Upper lobe of right lung (tissue), 1 donor: ENCODE measurements around the gene COL24A1. TPM values are rescaled to one million over a fixed set of nuclear protein-coding genes. Genes with fewer than 3 reads are reported as not detected.
"Not testable (repeated sequence)": the region's sequence is repeated elsewhere in the genome, so short reads cannot be mapped to it uniquely, and the experiment has no call there.

Experiments
- ATAC-seq: fragments of 200-7000 bp; cut with Tn5 transposase; one replicate; pipeline ENCODE4 v1.9.1; 2020; ENCODE audit warnings: mild to moderate bottlenecking, moderate library complexity
- DNase-seq: peaks from one replicate; pipeline ENCODE4 v3.0.0-alpha.2; 2020
- H3K27ac ChIP-seq: fragments of 200-600 bp; one replicate; pipeline ENCODE4 v1.8.0; 2022
- H3K27me3 ChIP-seq: fragments of 200-600 bp; one replicate; pipeline ENCODE4 v1.8.0; 2022; ENCODE audit warnings: mild to moderate bottlenecking
- H3K36me3 ChIP-seq: fragments of 200-600 bp; one replicate; pipeline ENCODE4 v1.8.0; 2022
- H3K4me1 ChIP-seq: fragments of 200-600 bp; one replicate; pipeline ENCODE4 v1.8.0; 2022
- H3K4me3 ChIP-seq: fragments of 200-600 bp; one replicate; pipeline ENCODE4 v1.8.0; 2022; ENCODE audit warnings: mild to moderate bottlenecking
- H3K9me3 ChIP-seq: fragments of 200-600 bp; one replicate; pipeline ENCODE4 v1.8.0; 2022
- intact Hi-C: fragments of 100-400 bp; cut with DNase I; formaldehyde crosslinking; loops from one replicate; pipeline ENCODE4 v1.11.0; 2022
- total RNA-seq: library from RNA; stranded (reverse); fragmentation: NEBNext Ultra II Directional; extraction: Animal tissue kit (Norgen Biotek cat#: 25700); gene quantifications from one replicate; pipeline ENCODE4 v1.2.1, GENCODE V29; 2021
- TF ChIP-seq, protein P1 (sequence below): fragments of 200-600 bp; IDR thresholded peaks from one replicate; pipeline ENCODE4 v1.8.0; 2022; ENCODE audit warnings: antibody characterized with exemption
- donor health status: DM: no; HTN: yes; CAD: no; lungs with severe emphysema.

COL24A1 gene
- total RNA-seq, 1 donor from 2014 or later = 1.6 TPM

DNA sequence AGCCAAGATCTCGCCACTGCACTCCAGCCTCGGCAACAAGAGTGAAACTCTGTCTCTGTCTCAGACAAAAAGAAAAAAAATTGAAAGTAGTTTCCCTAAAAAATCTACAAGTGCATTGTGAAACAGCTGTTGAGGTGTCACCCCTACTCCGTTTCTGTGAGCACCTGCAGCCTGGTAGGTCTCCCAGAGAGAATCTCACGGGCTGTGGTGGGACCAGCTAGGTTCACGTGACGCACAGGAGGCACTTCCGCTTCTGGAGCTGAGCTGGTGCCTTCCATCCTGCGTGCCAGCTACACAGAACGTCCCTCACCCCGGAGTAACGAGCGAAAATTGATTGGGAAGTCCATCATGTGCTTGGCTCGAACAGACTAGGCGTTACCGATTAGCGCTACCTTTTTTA, 66.8 kb downstream of the COL24A1 start:
- Histone ChIP-seq H3K36me3 (no peaks in the 10 kb centered on the region), H3K4me1 (no peaks in the 10 kb centered on the region), H3K27me3 (no peaks in the 10 kb centered on the region), H3K9me3 (no peaks in the 10 kb centered on the region), H3K27ac (no peak overlapping the region), H3K4me3 (no peak overlapping the region)
- TF ChIP-seq, protein P1, sequence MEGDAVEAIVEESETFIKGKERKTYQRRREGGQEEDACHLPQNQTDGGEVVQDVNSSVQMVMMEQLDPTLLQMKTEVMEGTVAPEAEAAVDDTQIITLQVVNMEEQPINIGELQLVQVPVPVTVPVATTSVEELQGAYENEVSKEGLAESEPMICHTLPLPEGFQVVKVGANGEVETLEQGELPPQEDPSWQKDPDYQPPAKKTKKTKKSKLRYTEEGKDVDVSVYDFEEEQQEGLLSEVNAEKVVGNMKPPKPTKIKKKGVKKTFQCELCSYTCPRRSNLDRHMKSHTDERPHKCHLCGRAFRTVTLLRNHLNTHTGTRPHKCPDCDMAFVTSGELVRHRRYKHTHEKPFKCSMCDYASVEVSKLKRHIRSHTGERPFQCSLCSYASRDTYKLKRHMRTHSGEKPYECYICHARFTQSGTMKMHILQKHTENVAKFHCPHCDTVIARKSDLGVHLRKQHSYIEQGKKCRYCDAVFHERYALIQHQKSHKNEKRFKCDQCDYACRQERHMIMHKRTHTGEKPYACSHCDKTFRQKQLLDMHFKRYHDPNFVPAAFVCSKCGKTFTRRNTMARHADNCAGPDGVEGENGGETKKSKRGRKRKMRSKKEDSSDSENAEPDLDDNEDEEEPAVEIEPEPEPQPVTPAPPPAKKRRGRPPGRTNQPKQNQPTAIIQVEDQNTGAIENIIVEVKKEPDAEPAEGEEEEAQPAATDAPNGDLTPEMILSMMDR = no peak
- DNase-seq = no peak
- ATAC-seq = no peak
- intact Hi-C loops = no loop called here

- no peak overlapping the region for H3K27ac ChIP-seq
- H3K9me3 ChIP-seq = no peaks in the 10 kb centered on the region
- no peaks in the 10 kb centered on the region for H3K27me3 ChIP-seq
- H3K36me3 ChIP-seq = no peaks in the 10 kb centered on the region
- TF ChIP-seq, protein P1 = no peak
- H3K4me1 ChIP-seq = no peaks in the 10 kb centered on the region
- no peak for ATAC-seq
- H3K4me3 ChIP-seq = no peak overlapping the region
- no peak for DNase-seq
- intact Hi-C loops = no loop called here
Measured at GRCh38 chr1:86085741-86086409, 70.7 kb downstream of the COL24A1 start.

DNA sequence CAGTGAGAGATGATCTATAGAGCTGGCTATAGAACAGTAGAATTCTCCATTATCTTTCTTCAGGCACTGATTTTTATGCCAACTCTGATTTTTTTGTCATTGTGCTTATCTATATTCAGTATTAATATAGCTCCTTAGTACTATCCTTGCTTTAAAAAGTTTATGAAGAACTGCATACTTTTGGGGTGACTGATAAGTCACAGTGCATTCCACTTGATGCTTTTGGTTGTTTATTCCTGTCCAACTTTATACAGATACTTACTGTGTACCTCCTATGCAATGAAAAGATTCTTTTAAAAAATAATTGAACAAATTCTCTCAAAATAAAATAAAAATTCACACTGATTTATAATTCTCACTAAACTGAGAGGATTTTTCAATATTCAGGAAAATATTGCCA, 71.6 kb downstream of the COL24A1 start:
- ATAC-seq = no peak
- Histone ChIP-seq H3K27ac (no peak overlapping the region), H3K36me3 (no peaks in the 10 kb centered on the region), H3K4me1 (no peaks in the 10 kb centered on the region), H3K4me3 (no peak overlapping the region), H3K27me3 (no peaks in the 10 kb centered on the region), H3K9me3 (no peaks in the 10 kb centered on the region)
- no peak for DNase-seq
- TF ChIP-seq, protein P1 = no peak
- intact Hi-C loops = no loop called here

DNA sequence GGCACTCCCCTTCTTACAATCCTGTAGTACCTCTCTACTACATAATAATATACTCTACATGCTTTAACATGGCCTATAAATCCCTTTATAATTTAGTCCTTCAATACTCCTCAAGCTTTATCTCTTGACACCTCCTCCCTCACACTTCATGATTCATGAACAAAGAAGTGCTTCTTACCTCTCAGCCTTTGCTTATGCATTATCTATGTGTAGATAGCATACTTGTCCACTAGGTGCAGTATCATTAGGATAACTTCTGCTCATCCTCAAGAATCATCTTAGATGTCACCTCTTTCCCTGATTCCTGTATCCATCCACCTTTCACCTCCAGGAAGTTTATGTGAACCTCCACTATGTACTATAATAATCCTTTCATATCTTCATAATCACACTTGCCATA, 74.4 kb downstream of the COL24A1 start:
- no peak for ATAC-seq
- intact Hi-C loops = no loop called here
- no peak overlapping the region for H3K4me3 ChIP-seq
- H3K27ac ChIP-seq = no peak overlapping the region
- no peaks in the 10 kb centered on the region for H3K9me3 ChIP-seq
- TF ChIP-seq, protein P1 = no peak
- no peaks in the 10 kb centered on the region for H3K4me1 ChIP-seq
- no peaks in the 10 kb centered on the region for H3K27me3 ChIP-seq
- H3K36me3 ChIP-seq = no peaks in the 10 kb centered on the region
- DNase-seq = no peak

- H3K4me3 ChIP-seq, ATAC-seq, H3K27ac ChIP-seq, H3K4me1 ChIP-seq, H3K36me3 ChIP-seq, H3K9me3 ChIP-seq, DNase-seq, intact Hi-C loops, H3K27me3 ChIP-seq: not testable (repeated sequence)
Measured at GRCh38 chr1:86072474-86072873, 84.1 kb downstream of the COL24A1 start.

- H3K4me3 ChIP-seq, H3K27me3 ChIP-seq, ATAC-seq, H3K4me1 ChIP-seq, H3K27ac ChIP-seq, H3K9me3 ChIP-seq, H3K36me3 ChIP-seq, intact Hi-C loops, DNase-seq: not testable (repeated sequence)
Measured at GRCh38 chr1:86071870-86072269, 84.7 kb downstream of the COL24A1 start.

DNA sequence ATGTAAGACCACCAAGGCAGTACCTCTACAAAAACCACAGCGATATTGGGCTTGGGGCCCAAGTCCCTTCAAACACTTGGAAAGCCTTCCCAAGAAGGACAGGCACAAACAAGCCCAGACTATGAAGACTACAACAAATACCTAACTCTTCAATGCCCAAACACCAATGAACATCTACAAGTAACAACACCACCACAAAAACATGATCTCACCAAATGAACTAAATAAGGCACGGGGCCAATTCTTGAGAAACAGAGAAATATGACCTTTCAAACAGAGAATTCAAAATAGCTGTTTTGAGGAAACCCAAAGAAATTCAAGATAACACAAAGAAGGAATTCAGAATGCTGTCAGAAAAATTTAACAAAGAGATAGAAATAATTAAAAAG, 86.8 kb downstream of the COL24A1 start:
- H3K27ac ChIP-seq = no peak overlapping the region
- no peaks in the 10 kb centered on the region for H3K9me3 ChIP-seq
- H3K4me1 ChIP-seq = no peaks in the 10 kb centered on the region
- TF ChIP-seq, protein P1 = no peak
- ATAC-seq (no peak), DNase-seq (no peak)
- no peaks in the 10 kb centered on the region for H3K27me3 ChIP-seq
- no peaks in the 10 kb centered on the region for H3K36me3 ChIP-seq
- intact Hi-C loops = no loop called here
- no peak overlapping the region for H3K4me3 ChIP-seq
